GM06990 (cell line): Measurements from ENCODE around the gene CLCN5.

Experiments used
- DNase-seq: peaks from one replicate; pipeline ENCODE4 v3.0.0-alpha.2; 2011; ENCODE audit not compliant: insufficient read length; ENCODE audit errors: extremely low read depth
- H3K27me3 ChIP-seq: replicated peaks from 2 replicates; pipeline ENCODE4 v1.6.0; 2011; ENCODE audit warnings: low read length; ENCODE audit not compliant: control insufficient read depth, insufficient read depth
- H3K36me3 ChIP-seq: 2 replicates; pipeline ENCODE4 v1.5.1; 2011; ENCODE audit warnings: low read length; ENCODE audit not compliant: control insufficient read depth, insufficient read depth
- H3K4me3 ChIP-seq: replicated peaks from 2 replicates; pipeline ENCODE4 v1.5.1; 2011; ENCODE audit warnings: low read depth, mild to moderate bottlenecking, control low read depth, low read length
- CTCF ChIP-seq: IDR thresholded peaks from 2 replicates; pipeline ENCODE4 v1.5.1; 2011; ENCODE audit warnings: low read length, control low read depth, mild to moderate bottlenecking, inconsistent platforms; ENCODE audit not compliant: insufficient read depth, poor library complexity, severe bottlenecking

Gene CLCN5

GRCh38 chrX:49934729-49935128, 12.3 kb downstream of the CLCN5 start:
- DNase-seq: no peak
- TF ChIP-seq CTCF: no peak
- H3K4me3 ChIP-seq: no peak overlapping the region
- no peaks in the 10 kb centered on the region for H3K27me3 ChIP-seq
- H3K36me3 ChIP-seq: no peaks in the 10 kb centered on the region

GRCh38 chrX:49947781-49948180, 25.4 kb downstream of the CLCN5 start:
- no peak for DNase-seq
- no peak for TF ChIP-seq CTCF
- no peaks in the 10 kb centered on the region for H3K36me3 ChIP-seq
- no peaks in the 10 kb centered on the region for H3K27me3 ChIP-seq
- no peak overlapping the region for H3K4me3 ChIP-seq

- H3K27me3 ChIP-seq: no peaks in the 10 kb centered on the region
- no peak overlapping the region for H3K4me3 ChIP-seq
- no peak for DNase-seq
- TF ChIP-seq CTCF: no peak
- no peaks in the 10 kb centered on the region for H3K36me3 ChIP-seq
Observed at GRCh38 chrX:49949961-49950360, 27.6 kb downstream of the CLCN5 start.

GRCh38 chrX:49951524-49952193, 29.3 kb downstream of the CLCN5 start:
- Histone ChIP-seq H3K36me3 (no peaks in the 10 kb centered on the region), H3K4me3 (no peak overlapping the region), H3K27me3 (no peaks in the 10 kb centered on the region)
- no peak for DNase-seq
- TF ChIP-seq CTCF: no peak

GRCh38 chrX:49956313-49956712, 33.9 kb downstream of the CLCN5 start:
- H3K36me3 ChIP-seq: no peaks in the 10 kb centered on the region
- no peak overlapping the region for H3K4me3 ChIP-seq
- TF ChIP-seq CTCF: no peak
- H3K27me3 ChIP-seq: no peaks in the 10 kb centered on the region
- DNase-seq: no peak

- Histone ChIP-seq H3K36me3 (no peaks in the 10 kb centered on the region), H3K27me3 (no peaks in the 10 kb centered on the region), H3K4me3 (no peak overlapping the region)
- no peak for DNase-seq
- TF ChIP-seq CTCF: no peak
Observed at GRCh38 chrX:49958727-49959485, 36.5 kb downstream of the CLCN5 start.
